Measurements from ENCODE around the gene RGP1.

RGP1 gene

DNA sequence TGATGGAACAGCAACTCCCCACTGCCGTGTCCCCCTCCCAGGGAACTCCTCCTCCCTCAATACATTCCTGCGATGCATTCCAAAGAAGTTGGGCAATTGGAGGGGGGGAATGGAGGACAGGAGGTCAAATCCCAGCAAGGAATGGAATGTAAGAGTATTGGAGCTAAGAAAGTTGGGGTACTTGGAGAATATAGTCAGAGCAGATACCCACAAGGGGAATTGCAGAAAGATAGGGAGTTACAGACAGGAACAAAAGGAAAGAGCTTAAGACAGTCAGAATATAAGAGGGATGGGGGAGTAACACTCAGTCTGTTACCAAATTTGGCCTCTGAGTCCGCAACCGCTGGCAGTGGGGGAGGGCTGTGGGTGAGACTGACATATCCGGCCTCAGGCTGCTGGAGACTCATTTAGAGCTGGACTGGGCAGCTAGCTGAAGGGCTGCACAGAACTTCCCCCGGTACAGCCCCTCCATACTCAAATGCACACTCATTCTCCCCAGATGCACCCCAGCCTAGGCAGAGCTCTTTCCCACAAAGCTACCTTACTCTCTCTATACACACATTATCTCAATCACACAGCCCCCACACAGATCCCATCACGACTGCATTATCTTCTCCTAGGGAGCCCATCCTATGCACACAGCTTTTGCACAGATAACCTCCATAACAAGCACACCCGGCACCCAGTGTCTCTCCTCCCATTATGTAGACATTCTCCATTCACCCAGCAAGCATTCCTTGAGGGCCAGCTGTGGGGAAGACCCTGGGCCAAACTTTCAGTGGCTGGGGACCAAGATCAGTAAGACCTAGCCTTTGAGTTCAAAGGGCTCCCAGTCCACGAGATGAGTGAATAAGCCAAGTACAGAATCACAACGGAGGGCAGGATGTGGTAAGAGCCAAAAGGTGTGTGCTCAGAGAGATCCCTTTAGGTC, 20.8 kb upstream of the RGP1 start:
- POLR2A ChIA-PET: interaction anchor here (0.6 to 1.9 kb wide), 15 partner anchors 9 to 625 kb away, joined by 3 to 11 read pairs (median 3); partner anchors contain the start of genes ARHGEF39, CCDC107, RMRP and STOML2
- peaks cover 10 to 58% of the 10 kb centered on the region in 2 experiments for H3K36me3 ChIP-seq (ENCODE audit: control insufficient read depth in 2 of 2, insufficient read depth in 1 of 2, low read length in 2 of 2)
- H3K4me3 ChIP-seq (ENCODE audit: low read depth, low read length): no peak overlapping the region

DNA sequence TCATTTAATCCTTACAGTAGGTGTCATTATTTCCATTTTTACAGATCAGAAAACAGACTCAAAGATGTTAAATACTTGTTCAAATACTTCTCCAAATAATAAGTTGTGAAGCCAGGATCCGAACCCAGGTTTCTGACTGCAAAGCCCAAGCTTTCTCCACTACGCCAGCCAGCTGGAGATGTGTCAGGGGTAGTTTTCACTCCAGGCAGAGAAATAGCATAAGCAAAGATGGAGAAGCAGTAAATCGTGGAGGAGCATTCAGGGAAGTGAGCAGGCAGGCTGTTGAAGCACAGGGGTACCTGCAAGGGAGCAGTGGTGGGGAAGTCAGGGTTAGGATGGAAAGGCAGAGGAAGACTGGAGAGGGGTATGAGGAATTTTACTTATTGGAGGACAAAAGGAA, 20.0 kb upstream of the RGP1 start:
- CTCF ChIA-PET: interaction anchor here (0.6 to 8.0 kb wide), 18 partner anchors 8 to 240 kb away, joined by 3 to 88 read pairs (median 5); partner anchors contain the start of genes CCDC107 and RMRP
- Histone ChIP-seq H3K4me1 (ENCODE audit: control insufficient read depth, insufficient read depth, low read length) (peaks cover 13% of the 10 kb centered on the region), H3K36me3 (ENCODE audit: control insufficient read depth in 2 of 2, insufficient read depth in 1 of 2, low read length in 2 of 2) (peaks cover 5 to 56% of the 10 kb centered on the region in 2 experiments; a peak in 2 of 3 replicates)

More for the DNA sequence above, 20.8 kb upstream of the RGP1 start:
- Histone ChIP-seq H3K9me3 (ENCODE audit: control insufficient read depth, insufficient read depth, low read depth, low read length) (no peaks in the 10 kb centered on the region), H3K27ac (ENCODE audit: extremely low read depth, low read depth, low read length) (no peak overlapping the region), H3K4me1 (ENCODE audit: control insufficient read depth, insufficient read depth, low read length) (peaks cover 6% of the 10 kb centered on the region; the same call in 1 of the 2 replicates)
- CTCF ChIA-PET: interaction anchor here (0.6 to 8.0 kb wide), 20 partner anchors 8 to 125 kb away, joined by 3 to 88 read pairs (median 4); partner anchors contain the start of genes CCDC107 and RMRP
- TF ChIP-seq, protein P1, sequence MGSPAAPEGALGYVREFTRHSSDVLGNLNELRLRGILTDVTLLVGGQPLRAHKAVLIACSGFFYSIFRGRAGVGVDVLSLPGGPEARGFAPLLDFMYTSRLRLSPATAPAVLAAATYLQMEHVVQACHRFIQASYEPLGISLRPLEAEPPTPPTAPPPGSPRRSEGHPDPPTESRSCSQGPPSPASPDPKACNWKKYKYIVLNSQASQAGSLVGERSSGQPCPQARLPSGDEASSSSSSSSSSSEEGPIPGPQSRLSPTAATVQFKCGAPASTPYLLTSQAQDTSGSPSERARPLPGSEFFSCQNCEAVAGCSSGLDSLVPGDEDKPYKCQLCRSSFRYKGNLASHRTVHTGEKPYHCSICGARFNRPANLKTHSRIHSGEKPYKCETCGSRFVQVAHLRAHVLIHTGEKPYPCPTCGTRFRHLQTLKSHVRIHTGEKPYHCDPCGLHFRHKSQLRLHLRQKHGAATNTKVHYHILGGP (tag by site-specific recombination; IDR thresholded peaks at IDR 0.05): no peak
- no peak for TF ChIP-seq ZNF621 (tag by site-specific recombination; IDR thresholded peaks at IDR 0.05)
- 0 out of 2 replicates have a peak, but pooled peaks have one; percentile 10 for TF ChIP-seq ZNF600 (tag by site-specific recombination; IDR thresholded peaks at IDR 0.05)
- TF ChIP-seq ZNF658 (tag by site-specific recombination; IDR thresholded peaks at IDR 0.05): no peak
- peak; percentile 31; the same call in 1 of the 2 replicates for TF ChIP-seq ZNF341 (tag by site-specific recombination; IDR thresholded peaks at IDR 0.05; ENCODE audit: low read depth)
- no peak for TF ChIP-seq ZNF549 (tag by site-specific recombination; IDR thresholded peaks at IDR 0.05)
- TF ChIP-seq ZNF610 (tag by site-specific recombination; IDR thresholded peaks at IDR 0.05; ENCODE audit: borderline replicate concordance): no peak

More for the DNA sequence above, 20.0 kb upstream of the RGP1 start:
- no peak overlapping the region for H3K27ac ChIP-seq (ENCODE audit: extremely low read depth, low read depth, low read length)
- H3K9me3 ChIP-seq (ENCODE audit: control insufficient read depth, insufficient read depth, low read depth, low read length): no peaks in the 10 kb centered on the region
- POLR2A ChIA-PET: interaction anchor here (0.6 to 1.7 kb wide), 3 partner anchors 28 to 626 kb away, joined by 3 to 4 read pairs (median 3); partner anchors contain the start of gene STOML2
- H3K4me3 ChIP-seq (ENCODE audit: low read depth, low read length): no peak overlapping the region
- TF ChIP-seq ZNF548 (tag by site-specific recombination; IDR thresholded peaks at IDR 0.05): no peak
- TF ChIP-seq, protein P2, sequence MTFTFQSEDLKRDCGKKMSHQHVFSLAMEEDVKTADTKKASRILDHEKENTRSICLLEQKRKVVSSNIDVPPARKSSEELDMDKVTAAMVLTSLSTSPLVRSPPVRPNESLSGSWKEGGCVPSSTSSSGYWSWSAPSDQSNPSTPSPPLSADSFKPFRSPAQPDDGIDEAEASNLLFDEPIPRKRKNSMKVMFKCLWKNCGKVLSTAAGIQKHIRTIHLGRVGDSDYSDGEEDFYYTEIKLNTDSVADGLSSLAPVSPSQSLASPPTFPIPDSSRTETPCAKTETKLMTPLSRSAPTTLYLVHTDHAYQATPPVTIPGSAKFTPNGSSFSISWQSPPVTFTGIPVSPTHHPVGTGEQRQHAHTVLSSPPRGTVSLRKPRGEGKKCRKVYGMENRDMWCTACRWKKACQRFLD (tag by site-specific recombination; IDR thresholded peaks at IDR 0.05): no peak
- no peak for TF ChIP-seq ZNF114 (tag by site-specific recombination; IDR thresholded peaks at IDR 0.05)
- no peak for TF ChIP-seq ZNF248 (tag by site-specific recombination; IDR thresholded peaks at IDR 0.05)
- no peak for TF ChIP-seq HOXD13 (CRISPR knock-in tag; IDR thresholded peaks at IDR 0.05; ENCODE audit: borderline replicate concordance)
- TF ChIP-seq, protein P3, sequence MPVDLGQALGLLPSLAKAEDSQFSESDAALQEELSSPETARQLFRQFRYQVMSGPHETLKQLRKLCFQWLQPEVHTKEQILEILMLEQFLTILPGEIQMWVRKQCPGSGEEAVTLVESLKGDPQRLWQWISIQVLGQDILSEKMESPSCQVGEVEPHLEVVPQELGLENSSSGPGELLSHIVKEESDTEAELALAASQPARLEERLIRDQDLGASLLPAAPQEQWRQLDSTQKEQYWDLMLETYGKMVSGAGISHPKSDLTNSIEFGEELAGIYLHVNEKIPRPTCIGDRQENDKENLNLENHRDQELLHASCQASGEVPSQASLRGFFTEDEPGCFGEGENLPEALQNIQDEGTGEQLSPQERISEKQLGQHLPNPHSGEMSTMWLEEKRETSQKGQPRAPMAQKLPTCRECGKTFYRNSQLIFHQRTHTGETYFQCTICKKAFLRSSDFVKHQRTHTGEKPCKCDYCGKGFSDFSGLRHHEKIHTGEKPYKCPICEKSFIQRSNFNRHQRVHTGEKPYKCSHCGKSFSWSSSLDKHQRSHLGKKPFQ (tag by site-specific recombination; IDR thresholded peaks at IDR 0.05): no peak
- TF ChIP-seq, protein P4, sequence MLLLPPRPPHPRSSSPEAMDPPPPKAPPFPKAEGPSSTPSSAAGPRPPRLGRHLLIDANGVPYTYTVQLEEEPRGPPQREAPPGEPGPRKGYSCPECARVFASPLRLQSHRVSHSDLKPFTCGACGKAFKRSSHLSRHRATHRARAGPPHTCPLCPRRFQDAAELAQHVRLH (tag by site-specific recombination; IDR thresholded peaks at IDR 0.05): no peak
- TF ChIP-seq SP2 (tag by site-specific recombination; IDR thresholded peaks at IDR 0.05): no peak
- no peak for TF ChIP-seq ZBTB1 (tag by site-specific recombination; IDR thresholded peaks at IDR 0.05)
- TF ChIP-seq ZBTB21 (tag by site-specific recombination; IDR thresholded peaks at IDR 0.05): no peak
- TF ChIP-seq SALL2 (tag by site-specific recombination; IDR thresholded peaks at IDR 0.05; ENCODE audit: borderline replicate concordance): no peak
- no peak for TF ChIP-seq ZNF146 (tag by site-specific recombination; IDR thresholded peaks at IDR 0.05)
- TF ChIP-seq ZNF19 (tag by site-specific recombination; IDR thresholded peaks at IDR 0.05; ENCODE audit: low read depth): no peak
- no peak for TF ChIP-seq ZNF112 (tag by site-specific recombination; IDR thresholded peaks at IDR 0.05)
- no peak for TF ChIP-seq ZXDB (tag by site-specific recombination; IDR thresholded peaks at IDR 0.05)
- TF ChIP-seq ZNF138 (tag by site-specific recombination; IDR thresholded peaks at IDR 0.05; ENCODE audit: borderline replicate concordance): no peak
- TF ChIP-seq, protein P5, sequence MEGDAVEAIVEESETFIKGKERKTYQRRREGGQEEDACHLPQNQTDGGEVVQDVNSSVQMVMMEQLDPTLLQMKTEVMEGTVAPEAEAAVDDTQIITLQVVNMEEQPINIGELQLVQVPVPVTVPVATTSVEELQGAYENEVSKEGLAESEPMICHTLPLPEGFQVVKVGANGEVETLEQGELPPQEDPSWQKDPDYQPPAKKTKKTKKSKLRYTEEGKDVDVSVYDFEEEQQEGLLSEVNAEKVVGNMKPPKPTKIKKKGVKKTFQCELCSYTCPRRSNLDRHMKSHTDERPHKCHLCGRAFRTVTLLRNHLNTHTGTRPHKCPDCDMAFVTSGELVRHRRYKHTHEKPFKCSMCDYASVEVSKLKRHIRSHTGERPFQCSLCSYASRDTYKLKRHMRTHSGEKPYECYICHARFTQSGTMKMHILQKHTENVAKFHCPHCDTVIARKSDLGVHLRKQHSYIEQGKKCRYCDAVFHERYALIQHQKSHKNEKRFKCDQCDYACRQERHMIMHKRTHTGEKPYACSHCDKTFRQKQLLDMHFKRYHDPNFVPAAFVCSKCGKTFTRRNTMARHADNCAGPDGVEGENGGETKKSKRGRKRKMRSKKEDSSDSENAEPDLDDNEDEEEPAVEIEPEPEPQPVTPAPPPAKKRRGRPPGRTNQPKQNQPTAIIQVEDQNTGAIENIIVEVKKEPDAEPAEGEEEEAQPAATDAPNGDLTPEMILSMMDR (tag by site-specific recombination; IDR thresholded peaks at IDR 0.05): no peak

Data from HEK293 (cell line).